HG03460 (cell line): Measurements from ENCODE around the gene PPARG.

Source experiments
- ATAC-seq: cut with Tn5 transposase; IDR thresholded peaks from one replicate; pipeline ENCODE4 v1.9.1; 2021; ENCODE audit not compliant: unreplicated experiment

The PPARG gene

DNA sequence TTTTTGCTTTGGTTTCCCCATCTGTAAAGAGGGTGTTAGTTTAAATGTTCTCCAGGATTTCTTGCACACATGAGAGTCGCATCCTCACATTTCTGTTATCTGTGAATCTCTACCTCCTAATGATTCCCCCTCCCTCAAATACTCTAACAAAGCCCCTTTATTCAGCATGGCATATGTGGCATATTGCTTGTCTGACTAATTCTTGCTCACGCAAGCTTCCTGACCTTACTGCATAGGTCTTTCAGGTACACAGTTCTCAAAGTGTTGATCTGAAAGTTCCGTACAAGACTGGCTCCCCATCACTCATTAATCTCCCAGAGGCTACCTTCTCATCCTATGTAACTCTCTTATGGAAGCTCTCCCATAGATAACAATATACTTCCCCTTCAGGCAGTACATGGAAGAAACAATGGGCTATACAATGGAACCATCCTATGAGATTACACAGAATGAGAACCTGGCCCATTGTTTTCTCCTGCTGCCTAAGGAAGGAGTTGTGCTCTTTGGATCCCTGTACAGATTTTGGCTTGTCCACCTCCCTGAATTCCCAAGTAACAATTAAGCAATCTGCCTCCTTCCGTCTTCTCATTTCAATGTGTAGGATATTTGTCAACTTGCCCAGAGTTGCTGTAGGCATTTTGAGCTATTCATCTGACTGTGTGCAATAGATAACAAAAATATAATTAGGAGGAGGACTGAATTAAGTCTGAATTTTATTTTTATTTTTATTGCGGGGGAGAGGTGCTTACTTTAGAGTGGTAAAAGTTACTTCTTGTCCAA is 51.0 kb downstream of the PPARG start:
- ATAC-seq, result no peak

DNA sequence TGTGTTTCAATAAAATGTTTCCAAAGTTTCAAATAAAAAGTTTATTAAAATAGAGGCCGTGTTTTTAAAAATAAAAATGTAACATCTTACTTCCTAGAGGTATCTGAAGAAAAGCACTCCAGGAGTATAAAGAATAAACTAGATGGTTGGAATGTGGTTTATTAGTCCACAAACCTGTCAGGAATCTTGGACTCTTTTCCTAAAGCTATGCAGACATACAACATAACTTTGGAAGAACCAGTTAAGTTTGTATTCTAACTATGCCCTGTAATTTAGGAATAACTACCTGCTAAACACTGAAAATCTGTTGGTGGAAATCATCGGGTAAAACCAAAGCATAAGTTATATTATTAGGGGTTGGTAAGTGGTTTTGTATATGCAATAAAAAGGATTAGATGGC is 51.6 kb downstream of the PPARG start:
- no peak for ATAC-seq

DNA sequence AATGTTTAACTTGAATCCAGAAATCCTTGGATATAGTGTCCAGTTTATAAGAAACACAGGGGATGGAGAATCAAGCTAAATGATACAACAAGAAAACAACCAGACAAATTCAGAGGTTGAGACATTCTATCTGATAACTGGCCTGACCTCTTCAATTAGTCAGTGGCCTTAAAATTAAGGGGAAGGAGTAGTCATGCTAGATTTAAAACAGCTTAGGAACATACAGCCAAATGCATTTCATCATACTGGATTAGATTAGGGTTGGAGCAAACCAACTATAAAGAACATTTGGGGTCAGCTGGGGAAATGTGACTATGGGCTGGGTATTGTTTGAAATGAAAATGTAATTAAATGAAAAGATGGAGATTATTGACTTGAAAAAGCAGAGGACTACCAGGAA is 53.3 kb downstream of the PPARG start:
- no peak for ATAC-seq

DNA sequence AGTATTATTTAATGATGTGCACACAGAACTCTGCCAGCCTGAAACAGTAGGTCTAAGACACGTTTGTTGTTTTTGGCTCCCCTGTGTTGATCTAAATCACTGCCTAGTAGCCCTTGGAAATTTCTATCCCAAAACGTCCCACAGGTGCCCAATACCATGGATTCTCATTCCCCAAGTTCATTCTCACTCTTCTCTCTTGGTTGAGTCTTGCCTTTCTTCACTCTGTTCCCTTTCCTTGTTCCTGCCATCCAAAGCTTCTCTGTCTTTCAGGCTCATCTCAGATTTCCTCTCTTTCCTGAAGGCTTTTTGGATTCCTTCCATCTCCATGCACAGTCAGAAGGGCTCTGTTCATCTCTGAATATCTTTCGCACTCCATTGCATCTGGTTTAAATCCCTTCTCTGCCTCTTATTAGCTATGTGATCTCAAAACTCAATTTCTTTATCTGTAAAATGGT is 54.2 kb downstream of the PPARG start:
- no peak for ATAC-seq

DNA sequence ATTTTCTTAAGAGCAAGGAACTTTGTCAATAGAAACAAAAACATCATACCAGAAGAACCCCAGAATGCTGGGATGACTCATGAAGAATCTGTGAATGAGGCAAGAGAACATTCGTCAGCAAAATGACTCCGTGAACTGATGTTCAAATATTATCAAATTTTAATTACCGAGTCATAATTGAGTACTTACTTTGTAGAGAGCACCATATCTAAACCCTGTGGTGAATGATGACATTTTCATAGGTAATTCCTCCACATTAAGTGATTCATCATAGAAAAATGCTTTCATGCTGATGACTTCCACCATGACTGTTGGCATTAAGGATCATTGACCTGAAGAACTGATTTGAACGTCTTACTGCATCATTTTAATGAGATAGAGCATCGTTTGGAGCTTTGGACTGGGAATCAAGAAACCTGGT is 56.3 kb downstream of the PPARG start:
- ATAC-seq, result no peak

- no peak for ATAC-seq
These were observed 57.0 kb downstream of the PPARG start for GRCh38 chr3:12345584-12346494.

DNA sequence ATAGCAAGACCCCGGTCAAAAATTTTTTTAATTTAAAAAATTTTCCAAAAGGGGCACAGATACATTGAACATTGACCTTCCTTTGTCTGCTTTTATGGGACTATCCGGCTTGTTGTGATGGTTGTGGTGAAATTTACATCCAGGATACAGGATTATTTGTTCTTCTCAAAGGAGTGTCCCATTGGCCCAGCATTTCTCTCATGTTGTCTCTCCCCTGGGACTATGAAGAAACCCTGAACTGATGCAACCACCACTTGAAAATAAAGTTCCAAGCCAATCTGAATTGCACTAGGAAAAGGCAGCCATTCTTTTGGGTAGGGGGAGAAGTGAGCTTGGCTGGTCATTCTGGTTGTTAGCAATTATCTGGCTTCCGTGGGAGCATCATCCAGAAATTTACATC is 58.4 kb downstream of the PPARG start:
- ATAC-seq, result no peak

- ATAC-seq, result no peak
These were observed 61.3 kb downstream of the PPARG start for GRCh38 chr3:12349895-12350811.

GRCh38 chr3:12351145-12351544 is 62.3 kb downstream of the PPARG start:
- no peak for ATAC-seq

DNA sequence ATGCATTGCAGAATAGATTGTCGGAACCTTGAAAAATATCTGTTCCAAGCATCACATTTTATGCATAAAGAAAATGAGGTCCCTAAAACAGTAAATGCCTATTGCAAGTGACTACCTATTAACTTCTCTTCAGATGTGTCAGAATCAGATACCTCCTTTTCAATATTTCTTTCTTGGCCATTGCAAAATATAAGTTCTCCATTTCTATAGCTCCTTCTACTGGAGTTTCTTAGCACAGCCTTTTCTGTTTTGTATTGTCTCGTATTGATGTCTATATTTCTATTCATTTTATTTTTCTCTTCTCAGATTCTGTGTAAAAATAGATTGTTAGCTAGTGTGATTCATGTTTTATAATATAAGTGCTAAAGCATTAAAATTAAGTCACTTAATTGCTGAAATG is 63.4 kb downstream of the PPARG start:
- no peak for ATAC-seq

DNA sequence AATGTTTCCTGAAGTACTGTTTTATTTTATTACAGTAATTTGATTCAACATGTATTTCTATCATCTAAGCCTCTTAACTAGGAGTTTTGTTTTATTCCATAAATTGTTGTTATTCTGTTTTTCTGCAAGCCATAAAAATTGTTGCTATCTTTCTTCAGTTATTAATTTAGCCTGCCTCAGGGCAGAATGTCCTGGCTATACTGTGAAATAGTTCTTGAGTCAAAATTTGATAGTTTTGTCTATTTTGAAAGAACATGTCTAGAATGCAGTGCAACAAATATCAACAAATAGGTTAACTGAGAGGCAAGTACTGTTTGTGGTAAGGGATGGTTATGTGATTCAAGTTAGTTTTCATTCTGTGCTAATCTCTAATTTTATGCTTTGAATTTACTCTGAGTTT is 63.9 kb downstream of the PPARG start:
- no peak for ATAC-seq

GRCh38 chr3:12353796-12354525 is 65.1 kb downstream of the PPARG start:
- no peak for ATAC-seq

DNA sequence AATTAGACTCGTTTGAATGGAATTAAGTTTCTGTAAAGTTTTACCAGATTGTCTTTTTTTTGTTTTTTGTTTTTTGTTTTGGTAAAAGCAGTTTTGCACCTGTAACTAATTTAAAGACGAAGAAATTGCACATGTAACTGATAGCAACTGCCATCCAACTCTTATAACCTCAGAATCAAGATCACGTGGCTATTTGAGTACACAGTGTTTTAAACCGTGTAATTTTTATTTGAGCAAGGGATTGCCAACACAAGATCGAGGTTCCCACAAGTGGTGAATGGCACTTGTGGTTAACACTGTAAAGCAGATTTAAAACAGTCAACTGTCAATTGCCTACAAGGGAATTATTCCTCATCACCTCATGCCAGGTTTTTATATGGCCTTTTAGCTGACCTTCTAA is 67.3 kb downstream of the PPARG start:
- no peak for ATAC-seq

GRCh38 chr3:12356996-12357395 is 68.1 kb downstream of the PPARG start:
- no peak for ATAC-seq

- no peak for ATAC-seq
These were observed 68.6 kb downstream of the PPARG start for GRCh38 chr3:12357456-12357855.

- ATAC-seq, result no peak
These were observed 74.7 kb downstream of the PPARG start for GRCh38 chr3:12363397-12364195.

DNA sequence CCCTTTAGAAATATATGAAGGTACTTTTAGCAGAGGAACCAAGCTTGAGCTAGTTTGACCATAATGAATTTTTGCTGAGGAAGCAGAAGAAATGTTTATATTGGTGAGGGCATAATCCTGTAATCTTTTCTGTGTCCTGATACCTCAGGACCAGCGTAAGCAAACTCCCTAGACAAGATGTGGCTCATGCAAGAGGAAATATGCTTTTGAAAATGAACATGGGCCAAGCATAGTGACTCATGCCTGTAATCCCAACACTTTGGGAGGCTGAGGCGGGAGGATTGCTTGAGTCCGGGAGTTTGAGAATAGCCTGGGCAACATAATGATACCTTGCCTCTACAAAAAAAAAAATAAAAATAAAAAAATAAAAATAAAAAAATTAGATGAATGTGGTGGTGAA is 78.5 kb downstream of the PPARG start:
- no peak for ATAC-seq

GRCh38 chr3:12369029-12369428 is 80.2 kb downstream of the PPARG start:
- no peak for ATAC-seq

GRCh38 chr3:12369598-12369997 is 80.7 kb downstream of the PPARG start:
- no peak for ATAC-seq

GRCh38 chr3:12370758-12371157 is 81.9 kb downstream of the PPARG start:
- ATAC-seq, result no peak
